22Rv1 (cell line): ENCODE data around the gene ACTN2.

Experiments
- H3K27ac ChIP-seq: fragments of 450-650 bp; 2 replicates; pipeline ENCODE4 v1.5.1; 2017
- ZFX ChIP-seq: fragments of 450-650 bp; IDR thresholded peaks from 2 replicates; pipeline ENCODE4 v1.6.1; 2017; ENCODE audit warnings: antibody characterized with exemption, borderline replicate concordance
- TF ChIP-seq, protein P1 (sequence below): fragments of 450-650 bp; IDR thresholded peaks from 2 replicates; pipeline ENCODE4 v1.5.1; 2017; ENCODE audit warnings: mild to moderate bottlenecking

ACTN2 gene

DNA sequence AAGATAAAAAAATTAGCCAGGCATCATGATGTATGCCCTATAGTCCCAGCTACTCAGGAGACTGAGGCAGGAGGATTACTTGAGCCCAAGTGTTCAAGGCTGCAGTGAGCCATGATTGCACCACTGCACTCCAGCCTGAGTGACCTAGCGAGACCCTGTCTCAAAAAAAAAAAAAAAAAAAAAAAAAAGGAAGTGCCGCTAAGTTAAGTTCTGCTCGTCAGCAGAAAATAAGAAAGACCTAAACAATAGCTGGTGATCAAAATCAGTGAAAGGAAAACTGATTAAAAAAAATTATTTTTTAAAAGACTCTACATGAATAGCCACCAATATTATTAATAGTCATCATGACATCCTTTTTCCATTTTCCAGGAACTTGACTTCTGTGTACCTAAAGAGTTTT, 64.6 kb downstream of the ACTN2 start:
- TF ChIP-seq ZFX = no peak
- TF ChIP-seq, protein P1, sequence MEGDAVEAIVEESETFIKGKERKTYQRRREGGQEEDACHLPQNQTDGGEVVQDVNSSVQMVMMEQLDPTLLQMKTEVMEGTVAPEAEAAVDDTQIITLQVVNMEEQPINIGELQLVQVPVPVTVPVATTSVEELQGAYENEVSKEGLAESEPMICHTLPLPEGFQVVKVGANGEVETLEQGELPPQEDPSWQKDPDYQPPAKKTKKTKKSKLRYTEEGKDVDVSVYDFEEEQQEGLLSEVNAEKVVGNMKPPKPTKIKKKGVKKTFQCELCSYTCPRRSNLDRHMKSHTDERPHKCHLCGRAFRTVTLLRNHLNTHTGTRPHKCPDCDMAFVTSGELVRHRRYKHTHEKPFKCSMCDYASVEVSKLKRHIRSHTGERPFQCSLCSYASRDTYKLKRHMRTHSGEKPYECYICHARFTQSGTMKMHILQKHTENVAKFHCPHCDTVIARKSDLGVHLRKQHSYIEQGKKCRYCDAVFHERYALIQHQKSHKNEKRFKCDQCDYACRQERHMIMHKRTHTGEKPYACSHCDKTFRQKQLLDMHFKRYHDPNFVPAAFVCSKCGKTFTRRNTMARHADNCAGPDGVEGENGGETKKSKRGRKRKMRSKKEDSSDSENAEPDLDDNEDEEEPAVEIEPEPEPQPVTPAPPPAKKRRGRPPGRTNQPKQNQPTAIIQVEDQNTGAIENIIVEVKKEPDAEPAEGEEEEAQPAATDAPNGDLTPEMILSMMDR = no peak
- H3K27ac ChIP-seq = no peak overlapping the region

DNA sequence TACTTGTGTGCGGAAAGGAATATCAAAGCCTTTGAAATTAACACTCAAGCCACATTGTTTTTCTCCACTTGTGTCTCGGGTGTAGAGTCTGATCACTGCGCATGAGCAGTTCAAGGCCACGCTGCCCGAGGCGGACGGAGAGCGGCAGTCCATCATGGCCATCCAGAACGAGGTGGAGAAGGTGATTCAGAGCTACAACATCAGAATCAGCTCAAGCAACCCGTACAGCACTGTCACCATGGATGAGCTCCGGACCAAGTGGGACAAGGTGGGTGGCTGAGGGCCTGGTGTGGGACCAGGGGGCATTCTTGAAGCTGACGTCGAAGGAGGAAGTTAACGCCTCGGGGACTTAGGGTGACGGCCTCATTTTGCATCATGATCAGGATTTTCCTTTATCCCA, 65.1 kb downstream of the ACTN2 start:
- TF ChIP-seq, protein P1 = no peak
- TF ChIP-seq ZFX = no peak
- H3K27ac ChIP-seq = no peak overlapping the region

DNA sequence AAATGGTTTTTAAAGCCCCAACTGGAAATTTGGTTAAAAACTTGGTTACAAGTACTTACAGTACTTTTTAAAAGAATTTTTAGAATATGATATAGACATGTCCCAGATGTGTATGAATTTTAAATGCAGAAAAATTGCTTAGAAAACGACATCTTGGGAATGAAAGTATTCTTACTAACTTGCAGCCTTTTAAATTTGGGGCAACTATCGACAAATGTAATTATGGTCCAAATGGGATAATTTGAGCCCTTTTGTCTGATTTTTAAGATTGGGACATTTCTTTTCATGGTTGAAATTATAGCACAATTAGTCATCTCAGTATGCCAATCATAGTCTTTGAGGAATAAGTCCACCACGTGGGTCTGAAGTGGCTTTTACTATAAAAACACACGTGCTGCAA, 65.6 kb downstream of the ACTN2 start:
- no peak for TF ChIP-seq ZFX
- TF ChIP-seq, protein P1 = no peak
- no peak overlapping the region for H3K27ac ChIP-seq

DNA sequence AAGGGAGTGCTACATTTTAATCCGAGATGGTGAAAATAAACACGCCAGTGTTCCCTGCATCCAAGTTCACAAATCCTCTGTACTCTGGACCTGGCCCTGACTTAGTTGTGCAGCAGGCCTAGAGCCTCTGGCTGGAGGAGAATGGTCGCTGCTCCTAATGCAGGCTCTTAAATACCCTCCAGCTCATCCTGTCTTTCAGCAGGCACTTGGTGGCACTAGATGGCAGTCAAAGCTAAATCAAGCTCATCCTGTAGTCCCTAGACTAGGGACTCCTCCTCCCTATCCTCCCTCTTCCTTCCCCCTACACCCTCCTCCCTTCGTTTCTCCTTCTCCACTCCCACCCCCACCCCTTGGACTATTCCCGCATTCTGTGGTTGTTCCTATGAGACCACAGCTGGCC, 67.2 kb downstream of the ACTN2 start:
- TF ChIP-seq, protein P1 = peak; percentile 66
- no peak for TF ChIP-seq ZFX
- H3K27ac ChIP-seq = no peak overlapping the region

DNA sequence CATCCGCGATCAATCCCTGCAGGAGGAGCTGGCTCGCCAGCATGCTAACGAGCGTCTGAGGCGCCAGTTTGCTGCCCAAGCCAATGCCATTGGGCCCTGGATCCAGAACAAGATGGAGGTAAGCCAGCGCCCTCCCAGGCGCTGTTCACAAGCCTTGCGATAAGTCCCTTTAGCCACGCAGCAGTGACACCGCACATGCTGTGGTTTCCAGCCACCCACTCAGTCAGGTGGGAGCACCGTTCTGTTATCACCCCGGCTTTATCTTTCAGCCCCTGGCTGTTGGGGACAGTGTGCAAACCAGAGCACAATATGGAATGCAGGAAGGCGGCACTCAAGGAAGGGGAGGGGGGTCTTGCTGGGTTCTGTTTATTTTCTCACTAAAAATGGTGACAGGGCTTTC, 67.7 kb downstream of the ACTN2 start:
- H3K27ac ChIP-seq = no peak overlapping the region
- TF ChIP-seq, protein P1 = no peak; the same call in 1 of the 2 replicates

DNA sequence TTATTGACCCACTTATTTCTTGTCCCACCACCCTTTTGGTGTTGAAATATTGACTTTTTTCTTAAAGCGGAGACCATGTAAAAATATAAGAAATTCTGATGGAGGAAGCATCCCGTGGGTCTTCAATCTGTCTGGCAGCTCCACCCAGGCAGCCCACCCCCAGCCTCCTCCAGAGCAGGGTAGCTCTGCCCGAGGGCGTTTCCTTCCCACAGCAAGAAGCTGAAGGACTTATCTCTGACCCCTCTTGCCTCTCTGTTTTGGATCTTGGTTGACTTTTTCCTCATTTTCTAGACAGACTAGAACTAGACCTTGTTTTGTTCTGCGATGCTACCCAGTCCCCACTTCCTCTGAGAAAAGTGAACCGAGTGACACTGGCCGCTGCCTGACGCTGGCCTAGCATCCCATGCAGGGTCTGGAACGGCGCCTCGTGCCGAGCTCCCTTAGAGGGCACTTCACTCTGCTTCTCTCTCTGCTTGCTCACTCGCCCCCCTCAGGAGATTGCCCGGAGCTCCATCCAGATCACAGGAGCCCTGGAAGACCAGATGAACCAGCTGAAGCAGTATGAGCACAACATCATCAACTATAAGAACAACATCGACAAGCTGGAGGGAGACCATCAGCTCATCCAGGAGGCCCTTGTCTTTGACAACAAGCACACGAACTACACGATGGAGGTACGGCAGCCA, 68.4 kb downstream of the ACTN2 start:
- H3K27ac ChIP-seq = no peak overlapping the region
- TF ChIP-seq, protein P1 = no peak
- no peak for TF ChIP-seq ZFX

DNA sequence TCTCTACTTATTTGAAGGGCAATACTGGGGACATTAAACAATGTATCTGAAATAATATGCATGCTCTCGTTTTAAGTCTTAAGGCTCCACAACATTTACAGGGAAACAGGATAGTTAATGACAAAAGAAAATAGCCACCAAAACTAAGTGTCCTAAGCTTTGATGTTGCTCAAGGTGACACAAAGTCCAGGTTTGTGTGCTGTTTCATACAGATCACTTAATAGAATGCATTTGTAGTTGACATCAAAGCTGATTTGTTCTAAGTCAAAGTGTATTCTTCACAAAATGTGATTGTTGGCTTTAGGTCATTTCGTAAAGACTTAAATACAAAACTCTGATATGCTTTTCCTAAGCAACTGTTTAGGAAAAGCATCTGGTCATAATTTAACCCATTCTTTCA, 71.3 kb downstream of the ACTN2 start:
- TF ChIP-seq ZFX = no peak
- TF ChIP-seq, protein P1 = no peak
- no peak overlapping the region for H3K27ac ChIP-seq
